Heart left ventricle (tissue), 16 donors: ENCODE measurements around the gene CDH19. TPM values are rescaled to one million over a fixed set of nuclear protein-coding genes. Genes with fewer than 3 reads are reported as not detected.

Experiments used
- ATAC-seq, 4 donors: fragments of 200-7000 bp; cut with Tn5 transposase; one replicate each; pipeline ENCODE4 v1.9.1; 2020 to 2022; ENCODE audit warnings: moderate library complexity in 4 of 4, mild to moderate bottlenecking in 3 of 4, moderate number of reproducible peaks in 1 of 4
- DNase-seq, 5 donors: peaks; one replicate each; pipeline ENCODE4 v3.0.0-alpha.2; 2020
- H3K27ac ChIP-seq, 12 donors: fragments of 200-600 bp; sonication (generic) in 4 of 12; one replicate each; pipeline versions ENCODE4 v1.5.0 to v1.8.0; 2016 to 2022; ENCODE audit warnings: mild to moderate bottlenecking in 2 of 12
- H3K27me3 ChIP-seq, 9 donors: fragments of 200-600 bp; sonication (generic) in 2 of 9; one replicate each; pipeline versions ENCODE4 v1.5.1 to v1.8.0; 2016 to 2022; ENCODE audit warnings: mild to moderate bottlenecking in 3 of 9
- H3K36me3 ChIP-seq, 9 donors: fragments of 200-600 bp; sonication (generic) in 2 of 9; one replicate each; pipeline versions ENCODE4 v1.5.0 to v1.8.0; 2018 to 2022; ENCODE audit warnings: mild to moderate bottlenecking in 2 of 9
- H3K4me1 ChIP-seq, 12 donors: fragments of 200-600 bp; sonication (generic) in 4 of 12; one replicate each; pipeline versions ENCODE4 v1.5.0 to v1.8.0; 2016 to 2022; ENCODE audit warnings: mild to moderate bottlenecking in 3 of 12
- H3K4me3 ChIP-seq, 12 donors: fragments of 200-600 bp; sonication (generic) in 4 of 12; one replicate each; pipeline versions ENCODE4 v1.5.0 to v1.8.0; 2017 to 2022; ENCODE audit warnings: mild to moderate bottlenecking in 9 of 12, moderate library complexity in 4 of 12
- H3K9me3 ChIP-seq, 12 donors: fragments of 200-600 bp; sonication (generic) in 4 of 12; one replicate each; pipeline versions ENCODE4 v1.5.0 to v1.8.0; 2016 to 2022; ENCODE audit warnings: mild to moderate bottlenecking in 1 of 12
- CTCF ChIP-seq, 12 donors: fragments of 200-600 bp; sonication (generic) in 4 of 12; IDR thresholded peaks; one replicate each; pipeline versions ENCODE4 v1.5.0 to v1.8.0; 2018 to 2022; ENCODE audit warnings: antibody characterized with exemption in 12 of 12, mild to moderate bottlenecking in 5 of 12
- POLR2A ChIP-seq, 2 donors: fragments of 450-650 bp; IDR thresholded peaks; one replicate each; pipeline ENCODE4 v1.6.1; 2017; ENCODE audit warnings: antibody characterized with exemption in 2 of 2, mild to moderate bottlenecking in 2 of 2, moderate library complexity in 2 of 2
- WGBS, 4 donors: extraction: QIAGEN DNeasy Blood & Tissue Kit in 2 of 4; methylation state at CpG; one replicate each; pipeline versions ENCODE4 v1.1.5 to v1.1.7; 2013 to 2018; 5-methylcytosine and 5-hydroxymethylcytosine counted together
- intact Hi-C, 10 donors: fragments of 100-400 bp; cut with DNase I; formaldehyde crosslinking; loops; one replicate each; pipeline versions ENCODE4 v1.11.1 to v1.14.2; 2022
- polyA plus RNA-seq, 2 donors: library from polyadenylated mRNA; stranded (reverse); fragments of 200-250 nt; gene quantifications; one replicate each; pipeline ENCODE4 v1.2.3, GENCODE V29; 2013
- total RNA-seq, 9 donors: library from RNA; depleted of rRNA in 2 of 9; stranded (reverse); fragments of >200 nt in 2 of 9; fragmentation: NEBNext Ultra II Directional in 3 of 9; extraction: Animal tissue kit (Norgen Biotek cat#: 25700) in 3 of 9; gene quantifications; one replicate each; pipeline versions ENCODE4 v1.1.0 to v1.2.4, GENCODE V29; 2016 to 2023
- donor health status: ischemic (EF 13 %, LVEDD 7.1; RV severe dilation, severe dysfunction).
- donor health status: healthy with polysubstance abuse.
- donor health status: DM: no; HTN: yes; CAD: no.
- donor health status: DM: no; HTN: no; CAD: no.
- donor health status: ischemic (EF 25% LVEDD 6.9; RV normal size, moderate dysfunction).
- donor health status: ischemic (EF 25% LVEDD 5.7; RV mildly dilated, moderate dysfunction).
- donor health status: healthy.
- donor health status: DM: yes; HTN: yes; CAD: no.
- donor health status: ischemic (EF 35%, LVEDD 5.7; RV mildly dilated, moderate dysfunction).
- donor health status: nonischemic (EF 11% LVEDD 7.7; RV severe dilation, severe dysfunction).
- donor health status: DM: yes; HTN: yes; CAD: no.
- donor health status: PGD.
- donor health status: ischemic (EF 29% LVEDD 5.4; RV normal size, mild dysfunction).
- donor health status: nonischemic (EF 23%, LVEDD 6.1; RV moderate dilation, normal function).

Gene CDH19
- total and polyA plus RNA-seq, 11 donors = 7.8 to 51.7 (median 12.2) TPM

- intact Hi-C loops = no loop called here
- no peaks in the 10 kb centered on the region for H3K4me1 ChIP-seq
- TF ChIP-seq POLR2A (IDR thresholded peaks at IDR 0.05) = no peak
- TF ChIP-seq CTCF (IDR thresholded peaks at IDR 0.05) = peak in 8 of 12 donors; percentile 7 to 35 (median 20)
- H3K9me3 ChIP-seq = no peaks in the 10 kb centered on the region
- H3K4me3 ChIP-seq = no peak overlapping the region
- H3K27ac ChIP-seq = no peak overlapping the region
- no peak for DNase-seq
- 54 to 57% (median 55%) methylated on average over 4 of the region's 4 CpGs for WGBS, 4 donors
- no peaks in the 10 kb centered on the region for H3K27me3 ChIP-seq
- no peak for ATAC-seq
- no peaks in the 10 kb centered on the region for H3K36me3 ChIP-seq
These were observed 43.8 kb downstream of the CDH19 start for GRCh38 chr18:66560094-66560493.

- intact Hi-C loops = loop anchor here in 1 of 10 donors (10.0 kb wide), 1 partner anchor 186 kb away; no protein-coding TSS in a partner anchor
- Histone ChIP-seq H3K27me3 (no peaks in the 10 kb centered on the region), H3K27ac (no peak overlapping the region), H3K9me3 (no peaks in the 10 kb centered on the region), H3K36me3 (no peaks in the 10 kb centered on the region), H3K4me3 (no peak overlapping the region), H3K4me1 (no peaks in the 10 kb centered on the region)
- 57 to 76% (median 70%) methylated on average over 5 of the region's 5 CpGs for WGBS, 4 donors
- no peak for TF ChIP-seq CTCF (IDR thresholded peaks at IDR 0.05)
- no peak for TF ChIP-seq POLR2A (IDR thresholded peaks at IDR 0.05)
- ATAC-seq (peak in 1 of 4 donors; percentile 39), DNase-seq (no peak)
These were observed 45.1 kb downstream of the CDH19 start for GRCh38 chr18:66558773-66559172.

GRCh38 chr18:66557091-66557490 is 46.8 kb downstream of the CDH19 start:
- DNase-seq (no peak), ATAC-seq (no peak)
- H3K4me1 ChIP-seq = no peaks in the 10 kb centered on the region
- intact Hi-C loops = loop anchor here in 1 of 10 donors (10.0 kb wide), 1 partner anchor 188 kb away; no protein-coding TSS in a partner anchor
- no peaks in the 10 kb centered on the region for H3K27me3 ChIP-seq
- TF ChIP-seq CTCF (IDR thresholded peaks at IDR 0.05) (no peak), POLR2A (IDR thresholded peaks at IDR 0.05) (no peak)
- no peaks in the 10 kb centered on the region for H3K9me3 ChIP-seq
- peaks cover 0 to 7% (median 0%) of the 10 kb centered on the region in 9 donors for H3K36me3 ChIP-seq
- H3K27ac ChIP-seq = no peak overlapping the region
- no peak overlapping the region for H3K4me3 ChIP-seq

- 89 to 92% (median 91%) methylated on average over 2 of the region's 2 CpGs for WGBS, 4 donors
- TF ChIP-seq POLR2A (IDR thresholded peaks at IDR 0.05) (no peak), CTCF (IDR thresholded peaks at IDR 0.05) (no peak)
These were observed 48.3 kb downstream of the CDH19 start for GRCh38 chr18:66555585-66555984.

More at GRCh38 chr18:66555585-66555984, 48.3 kb downstream of the CDH19 start:
- Histone ChIP-seq H3K4me3 (no peak overlapping the region), H3K27me3 (no peaks in the 10 kb centered on the region), H3K4me1 (no peaks in the 10 kb centered on the region), H3K9me3 (no peaks in the 10 kb centered on the region), H3K27ac (no peak overlapping the region), H3K36me3 (peaks cover 0 to 11% (median 0%) of the 10 kb centered on the region in 9 donors)
- DNase-seq (no peak), ATAC-seq (no peak)
- intact Hi-C loops = loop anchor here in 1 of 10 donors (10.0 kb wide), 1 partner anchor 189 kb away; no protein-coding TSS in a partner anchor
